Calu3 (cell line): ENCODE results near the gene ZNF619. TPM values are rescaled to one million over a fixed set of nuclear protein-coding genes. Genes with fewer than 3 reads are reported as not detected.

Experiments
- BruUV-seq: library from RNA; stranded (reverse); fragments of 400-500 nt; replicated peaks from 2 replicates; lab custom pipeline; 2021; lab: Mats Ljungman, UMichigan
- CTCF ChIA-PET: fragments of 300-600 bp; sonication (Branson Sonifier 250); formaldehyde crosslinking; loops from one replicate; lab custom pipeline; 2022; ENCODE audit warnings: antibody characterized with exemption; lab: Charles Lee
- DNase-seq: peaks from one replicate; pipeline ENCODE4 v3.0.0; 2022
- H3K27ac Mint-ChIP-seq: one replicate; pipeline ENCODE4 v1.8.0; 2022; ENCODE audit warnings: mixed read lengths; ENCODE audit not compliant: unreplicated experiment
- H3K27me3 Mint-ChIP-seq: one replicate; pipeline ENCODE4 v1.8.0; 2022; ENCODE audit warnings: mixed read lengths; ENCODE audit not compliant: unreplicated experiment
- H3K36me3 Mint-ChIP-seq: one replicate; pipeline ENCODE4 v1.8.0; 2022; ENCODE audit warnings: mild to moderate bottlenecking, moderate library complexity, mixed read lengths; ENCODE audit not compliant: insufficient read depth, unreplicated experiment
- H3K4me1 Mint-ChIP-seq: one replicate; pipeline ENCODE4 v1.8.0; 2022; ENCODE audit warnings: mild to moderate bottlenecking, low read depth, mixed read lengths; ENCODE audit not compliant: unreplicated experiment
- H3K4me3 Mint-ChIP-seq: one replicate; pipeline ENCODE4 v1.8.0; 2022; ENCODE audit warnings: mild to moderate bottlenecking, low read depth, moderate library complexity, mixed read lengths; ENCODE audit not compliant: unreplicated experiment
- H3K9me3 Mint-ChIP-seq: one replicate; pipeline ENCODE4 v1.8.0; 2022; ENCODE audit warnings: low read depth, mixed read lengths; ENCODE audit not compliant: unreplicated experiment
- intact Hi-C: fragments of 100-400 bp; cut with micrococcal nuclease; formaldehyde crosslinking; loops from one replicate; pipeline ENCODE4 v1.10.0; 2022; ENCODE audit not compliant: unreplicated experiment
- total RNA-seq: library from RNA; stranded (reverse); gene quantifications from 2 replicates; pipeline ENCODE4 v1.2.3, GENCODE V29; 2022
- TF ChIP-seq, protein P1 (sequence below): fragments of 200-600 bp; IDR thresholded peaks from one replicate; pipeline ENCODE4 v1.8.0; 2022; ENCODE audit warnings: antibody characterized with exemption; ENCODE audit not compliant: unreplicated experiment

The ZNF619 gene
- total RNA-seq, 1 experiment from 2014 or later = 8.4 TPM

GRCh38 chr3:40445880-40446279 is 31.0 kb upstream of the ZNF619 start:
- Mint-ChIP-seq H3K27ac (no peak overlapping the region), H3K36me3 (no peaks in the 10 kb centered on the region), H3K4me1 (no peaks in the 10 kb centered on the region), H3K9me3 (no peaks in the 10 kb centered on the region), H3K27me3 (no peaks in the 10 kb centered on the region), H3K4me3 (no peak overlapping the region)
- intact Hi-C loops = no loop called here
- no peak for DNase-seq
- CTCF ChIA-PET = no interaction called here
- TF ChIP-seq, protein P1, sequence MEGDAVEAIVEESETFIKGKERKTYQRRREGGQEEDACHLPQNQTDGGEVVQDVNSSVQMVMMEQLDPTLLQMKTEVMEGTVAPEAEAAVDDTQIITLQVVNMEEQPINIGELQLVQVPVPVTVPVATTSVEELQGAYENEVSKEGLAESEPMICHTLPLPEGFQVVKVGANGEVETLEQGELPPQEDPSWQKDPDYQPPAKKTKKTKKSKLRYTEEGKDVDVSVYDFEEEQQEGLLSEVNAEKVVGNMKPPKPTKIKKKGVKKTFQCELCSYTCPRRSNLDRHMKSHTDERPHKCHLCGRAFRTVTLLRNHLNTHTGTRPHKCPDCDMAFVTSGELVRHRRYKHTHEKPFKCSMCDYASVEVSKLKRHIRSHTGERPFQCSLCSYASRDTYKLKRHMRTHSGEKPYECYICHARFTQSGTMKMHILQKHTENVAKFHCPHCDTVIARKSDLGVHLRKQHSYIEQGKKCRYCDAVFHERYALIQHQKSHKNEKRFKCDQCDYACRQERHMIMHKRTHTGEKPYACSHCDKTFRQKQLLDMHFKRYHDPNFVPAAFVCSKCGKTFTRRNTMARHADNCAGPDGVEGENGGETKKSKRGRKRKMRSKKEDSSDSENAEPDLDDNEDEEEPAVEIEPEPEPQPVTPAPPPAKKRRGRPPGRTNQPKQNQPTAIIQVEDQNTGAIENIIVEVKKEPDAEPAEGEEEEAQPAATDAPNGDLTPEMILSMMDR = no peak
- BruUV-seq = no TSS peak

DNA sequence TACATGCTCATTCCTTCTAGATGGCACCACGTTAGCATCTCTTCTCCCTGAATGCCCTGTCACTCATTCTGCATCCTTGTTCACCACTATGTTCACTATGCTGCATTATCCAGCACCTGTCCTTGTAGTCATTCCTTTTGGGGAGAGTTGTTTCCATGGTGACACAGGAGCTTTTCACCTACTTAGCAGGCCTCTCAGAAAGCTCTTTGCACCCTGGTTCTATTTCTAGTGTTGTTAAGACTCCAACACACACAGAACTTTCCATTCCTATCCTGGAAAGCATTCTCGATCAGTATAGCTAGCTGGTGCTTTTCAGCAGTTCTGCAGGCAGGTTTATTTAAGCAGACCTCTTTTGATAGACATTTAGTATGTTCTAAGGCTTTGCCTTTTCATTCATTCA is 26.5 kb upstream of the ZNF619 start:
- BruUV-seq = no TSS peak
- no peak for DNase-seq
- Mint-ChIP-seq H3K27me3 (no peaks in the 10 kb centered on the region), H3K36me3 (peaks cover 18% of the 10 kb centered on the region), H3K4me3 (no peak overlapping the region), H3K27ac (no peak overlapping the region), H3K9me3 (no peaks in the 10 kb centered on the region), H3K4me1 (peaks cover 16% of the 10 kb centered on the region)
- intact Hi-C loops = no loop called here
- CTCF ChIA-PET = no interaction called here
- TF ChIP-seq, protein P1 = no peak

DNA sequence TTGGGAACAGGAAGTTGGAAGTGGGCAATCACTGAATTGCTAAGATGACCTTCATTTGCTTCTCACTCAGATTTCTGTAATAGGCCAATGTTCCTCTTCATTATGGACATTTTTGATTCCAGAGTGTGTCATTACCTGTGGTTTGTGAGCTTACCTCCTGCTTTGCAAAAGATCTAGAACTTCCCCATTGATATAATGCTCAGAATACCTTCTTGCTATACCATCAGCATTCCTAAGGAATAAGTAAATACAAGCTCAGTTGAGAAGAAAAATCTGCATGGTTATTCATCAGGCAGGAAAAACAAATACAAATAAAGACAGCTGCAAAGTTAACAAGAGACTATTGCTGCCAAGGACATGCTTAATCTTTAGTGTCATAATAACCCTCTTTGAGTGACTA is 25.4 kb upstream of the ZNF619 start:
- Mint-ChIP-seq H3K4me1 (peaks cover 23% of the 10 kb centered on the region), H3K27ac (no peak overlapping the region), H3K27me3 (no peaks in the 10 kb centered on the region), H3K36me3 (peaks cover 26% of the 10 kb centered on the region), H3K4me3 (no peak overlapping the region), H3K9me3 (no peaks in the 10 kb centered on the region)
- DNase-seq = no peak
- intact Hi-C loops = no loop called here
- BruUV-seq = no TSS peak
- CTCF ChIA-PET = no interaction called here
- TF ChIP-seq, protein P1 = no peak

GRCh38 chr3:40452057-40452456 is 24.9 kb upstream of the ZNF619 start:
- DNase-seq = no peak
- H3K4me3 Mint-ChIP-seq = peak overlapping the region; percentile 78
- no TSS peak for BruUV-seq
- peaks cover 23% of the 10 kb centered on the region for H3K4me1 Mint-ChIP-seq
- intact Hi-C loops = no loop called here
- TF ChIP-seq, protein P1 = no peak
- H3K9me3 Mint-ChIP-seq = no peaks in the 10 kb centered on the region
- CTCF ChIA-PET = interaction anchor here (0.9 kb wide), 1 partner anchor 11 kb away, joined by 3 read pairs; no protein-coding TSS in a partner anchor
- H3K27ac Mint-ChIP-seq = peak overlapping the region; percentile 57
- H3K27me3 Mint-ChIP-seq = no peaks in the 10 kb centered on the region
- H3K36me3 Mint-ChIP-seq = peaks cover 31% of the 10 kb centered on the region
